PC-3 (cell line): ENCODE measurements around the gene RIOK2. TPM values are rescaled to one million over a fixed set of nuclear protein-coding genes. Genes with fewer than 3 reads are reported as not detected.

Source experiments
- ATAC-seq: fragments of 200-7000 bp; cut with Tn5 transposase; 2 replicates; pipeline ENCODE4 v1.9.1; 2020; ENCODE audit warnings: mild to moderate bottlenecking, moderate library complexity
- BruUV-seq: library from RNA; stranded (reverse); fragments of 400-500 nt; replicated peaks from 2 replicates; lab custom pipeline; 2021; lab: Mats Ljungman, UMichigan
- CTCF ChIA-PET: fragments of 300-600 bp; sonication (Branson Sonifier 250); formaldehyde crosslinking; loops from one replicate; lab custom pipeline; 2022; ENCODE audit warnings: antibody characterized with exemption; lab: Charles Lee
- POLR2A ChIA-PET: fragments of 300-600 bp; sonication (Branson Sonifier 250); formaldehyde crosslinking; loops from one replicate; lab custom pipeline; 2022; ENCODE audit warnings: antibody characterized with exemption; ENCODE audit not compliant: unreplicated experiment; lab: Charles Lee
- DNase-seq: peaks from one replicate; pipeline ENCODE4 v3.0.0-alpha.2; 2015
- H2AFZ ChIP-seq: fragments of 300-600 bp; sonication (generic); 2 replicates; pipeline ENCODE4 v1.6.0; 2016; ENCODE audit warnings: antibody characterized with exemption, low read length
- H3F3A ChIP-seq: fragments of 300-600 bp; sonication (generic); one replicate; pipeline ENCODE4 v1.6.0; 2017; ENCODE audit warnings: antibody characterized with exemption, low read length, control low read depth, mild to moderate bottlenecking; ENCODE audit not compliant: unreplicated experiment
- H3K27ac ChIP-seq: fragments of 300-600 bp; sonication (generic); 2 replicates; pipeline ENCODE4 v1.5.1; 2016; ENCODE audit warnings: mild to moderate bottlenecking, low read length
- H3K27me3 ChIP-seq: fragments of 300-600 bp; sonication (generic); 2 replicates; pipeline ENCODE4 v1.6.1; 2016; ENCODE audit warnings: low read length, mixed read lengths
- H3K36me3 ChIP-seq: fragments of 300-600 bp; sonication (generic); 2 replicates; pipeline ENCODE4 v1.6.1; 2016; ENCODE audit warnings: low read depth, mixed run types, low read length, mixed read lengths
- H3K4me1 ChIP-seq: fragments of 300-600 bp; sonication (generic); 2 replicates; pipeline ENCODE4 v1.5.1; 2016; ENCODE audit warnings: low read length; ENCODE audit not compliant: insufficient read depth
- H3K4me2 ChIP-seq: fragments of 300-600 bp; sonication (generic); 2 replicates; pipeline ENCODE4 v1.6.0; 2016; ENCODE audit warnings: low read length
- H3K4me3 ChIP-seq: fragments of 300-600 bp; sonication (generic); 2 replicates; pipeline ENCODE4 v1.5.1; 2016; ENCODE audit warnings: mild to moderate bottlenecking, low read length, mixed read lengths
- H3K79me2 ChIP-seq: fragments of 300-600 bp; sonication (generic); 2 replicates; pipeline ENCODE4 v1.6.1; 2017; ENCODE audit warnings: low read length, mixed read lengths
- H3K9ac ChIP-seq: fragments of 300-600 bp; sonication (generic); 2 replicates; pipeline ENCODE4 v1.6.0; 2016; ENCODE audit warnings: mild to moderate bottlenecking, low read length
- H3K9me2 ChIP-seq: fragments of 300-600 bp; sonication (generic); replicated peaks from 2 replicates; pipeline ENCODE4 v1.6.1; 2016; ENCODE audit warnings: mixed run types, low read length, mixed read lengths
- H3K9me3 ChIP-seq: fragments of 300-600 bp; sonication (generic); 2 replicates; pipeline ENCODE4 v1.6.1; 2016; ENCODE audit warnings: low read length, mixed read lengths
- H4K20me1 ChIP-seq: fragments of 300-600 bp; sonication (generic); 2 replicates; pipeline ENCODE4 v1.6.1; 2016; ENCODE audit warnings: low read length, mixed read lengths
- CTCF ChIP-seq: fragments of 300-600 bp; sonication (generic); conservative IDR thresholded peaks from 2 replicates; pipeline ENCODE4 v1.5.1; 2017; ENCODE audit warnings: antibody characterized with exemption, low read depth, mild to moderate bottlenecking, low read length
- EZH2 ChIP-seq: fragments of 300-600 bp; sonication (generic); IDR thresholded peaks from one replicate; pipeline ENCODE4 v1.6.1; 2017; ENCODE audit warnings: antibody characterized with exemption, mild to moderate bottlenecking, low read length; ENCODE audit not compliant: unreplicated experiment
- EZH2phosphoT487 ChIP-seq: fragments of 300-600 bp; sonication (generic); IDR thresholded peaks from 2 replicates; pipeline ENCODE4 v1.6.1; 2018; ENCODE audit warnings: mild to moderate bottlenecking, antibody characterized with exemption, low read length, borderline replicate concordance
- intact Hi-C: fragments of 100-400 bp; cut with micrococcal nuclease; formaldehyde crosslinking; loops from 2 replicates; pipeline ENCODE4 v1.9.0; 2023
- total RNA-seq: library from RNA; depleted of rRNA; stranded (reverse); fragments of >200 nt; gene quantifications from 2 replicates; pipeline ENCODE4 v1.2.3, GENCODE V29; 2014

RIOK2 gene
- total RNA-seq, 1 experiment from 2014 or later, result 16.1 TPM

DNA sequence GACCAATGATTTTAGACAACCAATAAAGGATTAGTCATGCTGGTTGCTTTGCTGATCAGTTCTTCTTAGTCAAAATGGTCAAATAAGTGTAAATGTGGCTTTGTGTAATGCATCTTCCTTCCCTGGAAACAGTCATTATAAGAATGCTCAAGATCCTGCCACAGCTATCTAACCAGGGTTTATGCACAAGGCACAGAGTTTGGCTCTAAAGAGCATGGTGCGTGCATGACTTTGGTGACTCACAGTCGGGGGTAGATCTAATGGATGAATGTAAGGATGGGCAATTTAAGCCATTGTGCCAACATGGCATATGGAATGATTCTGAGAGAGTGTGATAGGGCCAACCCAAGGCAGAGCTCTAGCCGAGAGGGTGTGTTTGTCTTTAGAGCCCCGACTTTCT, 47.2 kb downstream of the RIOK2 start:
- ChIA-PET POLR2A (interaction anchor here (0.5 kb wide), 1 partner anchor 240 kb away, joined by 3 read pairs; no protein-coding TSS in a partner anchor), CTCF (no interaction called here)
- H3K4me2 ChIP-seq, result no peak overlapping the region
- TF ChIP-seq EZH2phosphoT487, result no peak
- TF ChIP-seq CTCF, result no peak
- TF ChIP-seq EZH2, result no peak
- BruUV-seq, result no TSS peak
- 0 out of 2 replicates have a peak, but pooled peaks cover under 1% of the 10 kb centered on the region for H3K27me3 ChIP-seq
- no peaks in the 10 kb centered on the region for H3K9me3 ChIP-seq
- H3K36me3 ChIP-seq, result no peaks in the 10 kb centered on the region
- H3K79me2 ChIP-seq, result no peaks in the 10 kb centered on the region
- intact Hi-C loops, result no loop called here
- no peak overlapping the region for H3K4me3 ChIP-seq
- H3K4me1 ChIP-seq, result no peaks in the 10 kb centered on the region
- H3K9ac ChIP-seq, result no peak overlapping the region
- H3K27ac ChIP-seq, result no peak overlapping the region
- ATAC-seq, result no peak
- DNase-seq, result no peak
- no peak overlapping the region for H2AFZ ChIP-seq
- no peaks in the 10 kb centered on the region for H3K9me2 ChIP-seq
- no peaks in the 10 kb centered on the region for H3F3A ChIP-seq
- no peaks in the 10 kb centered on the region for H4K20me1 ChIP-seq

- Histone ChIP-seq H3K27ac (no peak overlapping the region), H3K4me2 (no peak overlapping the region), H3K9me3 (no peaks in the 10 kb centered on the region), H3K36me3 (no peaks in the 10 kb centered on the region), H3K27me3 (peaks cover 11% of the 10 kb centered on the region; the same call in 1 of the 2 replicates), H3F3A (no peaks in the 10 kb centered on the region), H4K20me1 (no peaks in the 10 kb centered on the region), H3K79me2 (no peaks in the 10 kb centered on the region), H3K9ac (no peak overlapping the region), H3K4me3 (no peak overlapping the region), H2AFZ (no peak overlapping the region), H3K9me2 (no peaks in the 10 kb centered on the region; the same call in 1 of the 2 replicates), H3K4me1 (no peaks in the 10 kb centered on the region)
- ChIA-PET POLR2A (no interaction called here), CTCF (no interaction called here)
- DNase-seq (no peak), ATAC-seq (no peak)
- no TSS peak for BruUV-seq
- TF ChIP-seq EZH2 (no peak), CTCF (no peak), EZH2phosphoT487 (no peak)
- intact Hi-C loops, result no loop called here
Observed at GRCh38 chr5:97134634-97135033, 48.4 kb downstream of the RIOK2 start.

DNA sequence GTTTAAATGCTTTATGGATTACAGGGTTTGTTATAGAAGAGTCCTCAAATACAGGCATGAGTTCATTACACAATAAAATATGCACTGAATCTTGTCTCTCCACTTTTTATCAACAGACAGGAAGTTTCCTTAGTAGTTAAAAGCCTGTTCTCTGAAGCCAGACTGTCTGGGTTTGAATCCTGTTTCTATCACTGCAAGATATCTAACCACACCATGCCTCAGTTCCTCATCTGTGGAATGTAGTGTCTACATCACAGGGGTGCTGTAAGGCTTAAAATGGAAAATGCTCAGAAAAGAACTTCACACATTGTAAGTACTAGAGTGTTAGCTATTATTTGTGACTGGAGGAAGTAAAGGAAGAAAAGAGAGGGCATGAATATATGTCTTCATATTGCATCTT, 49.9 kb downstream of the RIOK2 start:
- Histone ChIP-seq H2AFZ (no peak overlapping the region), H3K9ac (no peak overlapping the region), H3F3A (no peaks in the 10 kb centered on the region), H3K79me2 (no peaks in the 10 kb centered on the region), H3K4me2 (no peak overlapping the region), H3K36me3 (no peaks in the 10 kb centered on the region), H3K4me3 (no peak overlapping the region), H3K9me3 (no peaks in the 10 kb centered on the region), H4K20me1 (no peaks in the 10 kb centered on the region), H3K27ac (no peak overlapping the region), H3K27me3 (peaks cover 22% of the 10 kb centered on the region; the same call in 1 of the 2 replicates), H3K9me2 (no peaks in the 10 kb centered on the region; the same call in 1 of the 2 replicates), H3K4me1 (no peaks in the 10 kb centered on the region)
- intact Hi-C loops, result no loop called here
- CTCF ChIA-PET, result no interaction called here
- ATAC-seq (no peak), DNase-seq (no peak)
- no TSS peak for BruUV-seq
- no peak for TF ChIP-seq CTCF
- TF ChIP-seq EZH2phosphoT487, result no peak
- TF ChIP-seq EZH2, result no peak
- POLR2A ChIA-PET, result no interaction called here
